MCF 10A (cell line): Measurements from ENCODE around the gene PLEKHS1. TPM values are rescaled to one million over a fixed set of nuclear protein-coding genes. Genes with fewer than 3 reads are reported as not detected.

ENCODE experiments used
- BruUV-seq: library from RNA; stranded (reverse); fragments of 400-500 nt; replicated peaks from 2 replicates; lab custom pipeline; 2021; lab: Mats Ljungman, UMichigan
- CTCF ChIA-PET: fragments of 300-600 bp; sonication (Branson Sonifier 250); formaldehyde crosslinking; extraction: SDS; loops from one replicate; lab custom pipeline; 2021; ENCODE audit warnings: antibody characterized with exemption, inconsistent platforms; lab: Yijun Ruan, JAX
- POLR2A ChIA-PET: fragments of 300-600, 350-650 bp; sonication (Branson Sonifier 250); formaldehyde crosslinking; extraction: SDS; loops from one replicate; lab custom pipeline; 2020; ENCODE audit warnings: antibody characterized with exemption, inconsistent platforms; lab: Yijun Ruan, JAX
- DNase-seq: peaks from one replicate; pipeline ENCODE4 v3.0.0-alpha.2; 2018; ENCODE audit not compliant: unreplicated experiment
- H3K27ac Mint-ChIP-seq: one replicate; pipeline ENCODE4 v1.8.0; 2022; ENCODE audit warnings: mild to moderate bottlenecking, low read depth, mixed read lengths; ENCODE audit not compliant: unreplicated experiment
- H3K27me3 Mint-ChIP-seq: one replicate; pipeline ENCODE4 v1.8.0; 2022; ENCODE audit warnings: mixed read lengths; ENCODE audit not compliant: insufficient read depth, unreplicated experiment
- H3K36me3 Mint-ChIP-seq: one replicate; pipeline ENCODE4 v1.8.0; 2022; ENCODE audit warnings: mild to moderate bottlenecking, moderate library complexity, mixed read lengths; ENCODE audit not compliant: insufficient read depth, unreplicated experiment
- H3K4me1 Mint-ChIP-seq: one replicate; pipeline ENCODE4 v1.8.0; 2022; ENCODE audit warnings: mixed read lengths; ENCODE audit not compliant: insufficient read depth, unreplicated experiment
- H3K4me3 Mint-ChIP-seq: one replicate; pipeline ENCODE4 v1.8.0; 2022; ENCODE audit warnings: mild to moderate bottlenecking, moderate library complexity, mixed read lengths; ENCODE audit not compliant: unreplicated experiment
- H3K9me3 Mint-ChIP-seq: one replicate; pipeline ENCODE4 v1.8.0; 2022; ENCODE audit warnings: mixed read lengths; ENCODE audit not compliant: unreplicated experiment
- intact Hi-C: fragments of 100-400 bp; cut with micrococcal nuclease; formaldehyde crosslinking; loops from 2 replicates; pipeline ENCODE4 v1.14.1; 2022
- total RNA-seq: library from RNA; stranded (reverse); gene quantifications from 2 replicates; pipeline ENCODE4 v1.2.3, GENCODE V29; 2022
- TF ChIP-seq, protein P1 (sequence below): fragments of 200-600 bp; IDR thresholded peaks from one replicate; pipeline ENCODE4 v1.8.0; 2022; ENCODE audit warnings: antibody characterized with exemption, mild to moderate bottlenecking; ENCODE audit not compliant: unreplicated experiment

Gene PLEKHS1
- total RNA-seq, 1 experiment from 2014 or later = not detected

GRCh38 chr10:113775686-113776294 lies 24.3 kb downstream of the PLEKHS1 start:
- CTCF ChIA-PET = no interaction called here

DNA sequence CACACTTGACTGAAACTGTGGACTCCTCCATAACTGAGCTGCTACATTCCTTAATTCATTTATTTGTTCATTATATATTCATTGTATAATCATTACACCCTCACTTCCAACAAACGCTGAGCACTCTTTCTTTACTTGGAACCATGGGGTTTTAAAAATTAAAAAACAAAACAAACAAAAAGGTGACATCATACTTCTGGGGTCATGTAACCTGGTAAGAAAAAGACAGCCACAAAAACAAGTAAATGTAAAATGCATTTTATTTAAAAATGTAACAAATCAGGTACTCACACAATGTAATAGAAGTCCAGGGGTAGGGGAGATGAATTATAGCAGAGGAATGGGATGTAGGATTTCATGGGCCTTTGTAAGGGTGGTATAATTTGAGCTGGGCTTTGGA lies 25.1 kb downstream of the PLEKHS1 start:
- intact Hi-C loops = no loop called here

More at GRCh38 chr10:113775686-113776294, 24.3 kb downstream of the PLEKHS1 start:
- no peaks in the 10 kb centered on the region for H3K36me3 Mint-ChIP-seq
- H3K4me1 Mint-ChIP-seq = no peaks in the 10 kb centered on the region
- BruUV-seq = no TSS peak
- no peak overlapping the region for H3K4me3 Mint-ChIP-seq
- H3K9me3 Mint-ChIP-seq = no peaks in the 10 kb centered on the region
- no peak overlapping the region for H3K27ac Mint-ChIP-seq
- no peak for DNase-seq
- TF ChIP-seq, protein P1, sequence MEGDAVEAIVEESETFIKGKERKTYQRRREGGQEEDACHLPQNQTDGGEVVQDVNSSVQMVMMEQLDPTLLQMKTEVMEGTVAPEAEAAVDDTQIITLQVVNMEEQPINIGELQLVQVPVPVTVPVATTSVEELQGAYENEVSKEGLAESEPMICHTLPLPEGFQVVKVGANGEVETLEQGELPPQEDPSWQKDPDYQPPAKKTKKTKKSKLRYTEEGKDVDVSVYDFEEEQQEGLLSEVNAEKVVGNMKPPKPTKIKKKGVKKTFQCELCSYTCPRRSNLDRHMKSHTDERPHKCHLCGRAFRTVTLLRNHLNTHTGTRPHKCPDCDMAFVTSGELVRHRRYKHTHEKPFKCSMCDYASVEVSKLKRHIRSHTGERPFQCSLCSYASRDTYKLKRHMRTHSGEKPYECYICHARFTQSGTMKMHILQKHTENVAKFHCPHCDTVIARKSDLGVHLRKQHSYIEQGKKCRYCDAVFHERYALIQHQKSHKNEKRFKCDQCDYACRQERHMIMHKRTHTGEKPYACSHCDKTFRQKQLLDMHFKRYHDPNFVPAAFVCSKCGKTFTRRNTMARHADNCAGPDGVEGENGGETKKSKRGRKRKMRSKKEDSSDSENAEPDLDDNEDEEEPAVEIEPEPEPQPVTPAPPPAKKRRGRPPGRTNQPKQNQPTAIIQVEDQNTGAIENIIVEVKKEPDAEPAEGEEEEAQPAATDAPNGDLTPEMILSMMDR = no peak
- peaks cover 4% of the 10 kb centered on the region for H3K27me3 Mint-ChIP-seq
- POLR2A ChIA-PET = interaction anchor here (0.6 kb wide), 1 partner anchor 39 kb away, joined by 4 read pairs; no protein-coding TSS in a partner anchor
- intact Hi-C loops = no loop called here

GRCh38 chr10:113780681-113781250 lies 29.3 kb downstream of the PLEKHS1 start:
- no peaks in the 10 kb centered on the region for H3K4me1 Mint-ChIP-seq
- intact Hi-C loops = no loop called here
- H3K27me3 Mint-ChIP-seq = no peaks in the 10 kb centered on the region
- ChIA-PET POLR2A (interaction anchor here (1.0 kb wide), 1 partner anchor 102 kb away, joined by 5 read pairs; no protein-coding TSS in a partner anchor), CTCF (interaction anchor here (0.6 kb wide), 1 partner anchor 323 kb away, joined by 3 read pairs; no protein-coding TSS in a partner anchor)
- no peak for DNase-seq
- H3K4me3 Mint-ChIP-seq = no peak overlapping the region
- BruUV-seq = no TSS peak
- H3K9me3 Mint-ChIP-seq = no peaks in the 10 kb centered on the region
- TF ChIP-seq, protein P1 = no peak
- no peaks in the 10 kb centered on the region for H3K36me3 Mint-ChIP-seq
- H3K27ac Mint-ChIP-seq = no peak overlapping the region

More for the DNA sequence above, 25.1 kb downstream of the PLEKHS1 start:
- no peaks in the 10 kb centered on the region for H3K4me1 Mint-ChIP-seq
- H3K4me3 Mint-ChIP-seq = no peak overlapping the region
- DNase-seq = no peak
- no TSS peak for BruUV-seq
- H3K27ac Mint-ChIP-seq = no peak overlapping the region
- POLR2A ChIA-PET = no interaction called here
- H3K36me3 Mint-ChIP-seq = no peaks in the 10 kb centered on the region
- H3K9me3 Mint-ChIP-seq = no peaks in the 10 kb centered on the region
- no peaks in the 10 kb centered on the region for H3K27me3 Mint-ChIP-seq
- TF ChIP-seq, protein P1 = no peak
- CTCF ChIA-PET = interaction anchor here (0.6 kb wide), 1 partner anchor 27 kb away, joined by 3 read pairs; no protein-coding TSS in a partner anchor

DNA sequence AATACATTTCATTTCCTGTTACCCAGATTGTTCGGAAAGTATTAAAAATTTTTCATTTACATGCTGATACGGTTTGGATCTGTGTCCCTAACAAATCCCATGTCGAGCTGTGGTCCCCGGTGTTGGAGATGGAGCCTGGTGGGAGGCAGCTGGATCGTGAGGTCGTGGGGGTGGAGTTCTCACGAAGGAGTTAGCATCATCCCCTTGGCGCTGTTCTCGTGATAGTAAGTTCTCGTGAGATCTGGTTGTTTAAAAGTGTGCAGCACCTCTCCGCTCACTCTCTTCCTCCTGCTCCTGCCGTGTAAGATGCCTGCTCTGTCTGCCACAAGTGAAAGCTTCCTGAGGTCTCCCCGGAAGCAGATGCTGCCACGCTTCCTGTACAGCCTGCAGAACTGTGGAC lies 30.9 kb downstream of the PLEKHS1 start:
- Mint-ChIP-seq H3K9me3 (no peaks in the 10 kb centered on the region), H3K27ac (no peak overlapping the region), H3K27me3 (no peaks in the 10 kb centered on the region), H3K36me3 (no peaks in the 10 kb centered on the region), H3K4me1 (no peaks in the 10 kb centered on the region), H3K4me3 (no peak overlapping the region)
- ChIA-PET CTCF (no interaction called here), POLR2A (no interaction called here)
- DNase-seq = no peak
- BruUV-seq = no TSS peak
- TF ChIP-seq, protein P1 = no peak
- intact Hi-C loops = no loop called here
